GM12878 (cell line): ENCODE measurements around the gene PARVA. TPM values are rescaled to one million over a fixed set of nuclear protein-coding genes. Genes with fewer than 3 reads are reported as not detected.

ENCODE experiments used
- ATAC-seq: fragments of 200-7000 bp; cut with Tn5 transposase; 3 replicates; pipeline ENCODE4 v1.9.1; 2020; ENCODE audit warnings: mild to moderate bottlenecking, moderate library complexity
- BruUV-seq: library from RNA; stranded (reverse); fragments of 400-500 nt; replicated peaks from 2 replicates; lab custom pipeline; 2021; lab: Mats Ljungman, UMichigan
- CTCF ChIA-PET: fragments of 300-600 bp; sonication (Branson Sonifier 250); formaldehyde crosslinking; extraction: SDS; loops from one replicate; lab custom pipeline; 2021; ENCODE audit warnings: inconsistent platforms; lab: Yijun Ruan, JAX
- POLR2A ChIA-PET: fragments of 350-600 bp; formaldehyde crosslinking; extraction: SDS; loops from one replicate; lab custom pipeline; 2021; ENCODE audit warnings: inconsistent platforms; lab: Charles Lee
- RAD21 ChIA-PET: fragments of 300-600 bp; sonication (Branson Sonifier 250); formaldehyde crosslinking; loops from one replicate; lab custom pipeline; 2023; ENCODE audit warnings: antibody characterized with exemption; ENCODE audit not compliant: unreplicated experiment; lab: Charles Lee
- SMC1A ChIA-PET: fragments of 300-600 bp; sonication (Branson Sonifier 250); formaldehyde crosslinking; loops from one replicate; lab custom pipeline; 2023; ENCODE audit not compliant: unreplicated experiment, uncharacterized antibody; lab: Charles Lee
- DNase-seq: peaks from one replicate; pipeline ENCODE4 v3.0.0-alpha.2; 2011; ENCODE audit warnings: low read depth, low spot score
- FAIRE-seq: peaks from 3 replicates; lab custom pipeline; 2011; peaks lifted over from hg19 to GRCh38; lab: Jason Lieb, UNC
- H2AFZ ChIP-seq: 2 replicates; pipeline ENCODE4 v1.6.0; 2011; ENCODE audit warnings: low read depth, low read length, control low read depth; ENCODE audit not compliant: control insufficient read depth
- H3K27ac ChIP-seq: 2 replicates; pipeline ENCODE4 v1.5.1; 2011; ENCODE audit warnings: control low read depth; ENCODE audit not compliant: control insufficient read depth, insufficient read depth
- H3K27me3 ChIP-seq, 2 experiments: replicated peaks in 1 of 2; 2 replicates each; pipeline versions ENCODE4 v1.6.0 to v1.6.1; 2011; ENCODE audit warnings: low read length in 1 of 2; ENCODE audit not compliant: control insufficient read depth in 2 of 2, insufficient read depth in 2 of 2
- H3K36me3 ChIP-seq, 2 experiments: 2 replicates each; pipeline ENCODE4 v1.5.1; 2011; ENCODE audit warnings: low read length in 1 of 2; ENCODE audit not compliant: control insufficient read depth in 2 of 2, insufficient read depth in 2 of 2
- H3K4me1 ChIP-seq: 2 replicates; pipeline ENCODE4 v1.6.1; 2011; ENCODE audit warnings: mild to moderate bottlenecking, low read length, moderate library complexity, mixed read lengths; ENCODE audit not compliant: control insufficient read depth, insufficient read depth
- H3K4me2 ChIP-seq: 2 replicates; pipeline ENCODE4 v1.6.0; 2011; ENCODE audit warnings: control low read depth; ENCODE audit not compliant: control insufficient read depth, insufficient read depth
- H3K4me3 ChIP-seq: fragments of 200-600 bp; sonication (generic); 2 replicates; pipeline ENCODE4 v1.5.1; 2016
- H3K79me2 ChIP-seq: 2 replicates; pipeline ENCODE4 v1.6.0; 2011; ENCODE audit warnings: low read length; ENCODE audit not compliant: control insufficient read depth, insufficient read depth
- H3K9ac ChIP-seq: 2 replicates; pipeline ENCODE4 v1.8.0; 2011; ENCODE audit warnings: low read length, control low read depth, mixed read lengths; ENCODE audit not compliant: control insufficient read depth, insufficient read depth
- H3K9me3 ChIP-seq: replicated peaks from 3 replicates; pipeline ENCODE4 v1.5.1; 2011; ENCODE audit warnings: mild to moderate bottlenecking, low read length; ENCODE audit not compliant: control insufficient read depth, insufficient read depth
- H4K20me1 ChIP-seq: 2 replicates; pipeline ENCODE4 v1.6.0; 2011; ENCODE audit not compliant: control insufficient read depth, insufficient read depth
- BCL3 ChIP-seq: IDR thresholded peaks from 2 replicates; pipeline ENCODE4 v1.6.1; 2011; ENCODE audit warnings: borderline replicate concordance, low read depth, mild to moderate bottlenecking, moderate library complexity, low read length; ENCODE audit not compliant: insufficient read depth, poor library complexity, severe bottlenecking
- BCLAF1 ChIP-seq: fragments of 450-650 bp; IDR thresholded peaks from 2 replicates; pipeline ENCODE4 v1.6.1; 2017; ENCODE audit warnings: antibody characterized with exemption, mild to moderate bottlenecking, moderate library complexity
- BHLHE40 ChIP-seq, 2 experiments: fragments of 450-650 bp in 1 of 2; IDR thresholded peaks; 2 replicates each; pipeline ENCODE4 v1.6.1; 2011 to 2017; ENCODE audit warnings: low read depth in 2 of 2, borderline replicate concordance in 1 of 2, improper control_type of control experiment in 1 of 2, low read length in 1 of 2, mild to moderate bottlenecking in 1 of 2
- BRCA1 ChIP-seq: IDR thresholded peaks from 2 replicates; pipeline ENCODE4 v1.6.1; 2011; ENCODE audit warnings: low read depth, low read length, improper control_type of control experiment
- EGR1 ChIP-seq, 2 experiments: IDR thresholded peaks; 1 replicate in 1 of 2; 2 replicates in 1 of 2; pipeline ENCODE4 v1.6.1; 2011 to 2012; ENCODE audit warnings: low read depth in 2 of 2, low read length in 2 of 2, borderline replicate concordance in 1 of 2, mild to moderate bottlenecking in 1 of 2, moderate library complexity in 1 of 2
- FOXK2 ChIP-seq: fragments of 450-650 bp; IDR thresholded peaks from 2 replicates; pipeline ENCODE4 v1.6.1; 2017; ENCODE audit warnings: mild to moderate bottlenecking, moderate library complexity
- HDGF ChIP-seq: fragments of 450-650 bp; IDR thresholded peaks from 2 replicates; pipeline ENCODE4 v1.6.1; 2016; ENCODE audit warnings: antibody characterized with exemption
- KAT2A ChIP-seq: conservative IDR thresholded peaks from 2 replicates; pipeline ENCODE4 v1.6.1; 2011; ENCODE audit warnings: low read depth, low read length; ENCODE audit not compliant: control insufficient read depth
- POLR2AphosphoS5 ChIP-seq: IDR thresholded peaks from 2 replicates; pipeline ENCODE4 v1.6.1; 2011; ENCODE audit warnings: mild to moderate bottlenecking, low read length, inconsistent platforms
- RAD51 ChIP-seq: fragments of 450-650 bp; IDR thresholded peaks from 2 replicates; pipeline ENCODE4 v1.6.1; 2016; ENCODE audit warnings: moderate library complexity, mild to moderate bottlenecking, inconsistent platforms
- SP1 ChIP-seq: IDR thresholded peaks from one replicate; pipeline ENCODE4 v1.6.1; 2011; ENCODE audit warnings: low read depth, low read length
- SREBF2 ChIP-seq: IDR thresholded peaks from 2 replicates; pipeline ENCODE4 v1.6.1; 2012; ENCODE audit warnings: mild to moderate bottlenecking, low read length
- TCF7 ChIP-seq: IDR thresholded peaks from 2 replicates; pipeline ENCODE4 v1.6.1; 2014; ENCODE audit warnings: antibody characterized with exemption, borderline replicate concordance
- ZNF274 ChIP-seq: IDR thresholded peaks from one replicate; pipeline ENCODE4 v1.8.0; 2011; ENCODE audit not compliant: insufficient read length, insufficient read depth
- WGBS: methylation state at CpG from one replicate; pipeline ENCODE4 v1.1.6; 2016; ENCODE audit warnings: low lambda C conversion rate; ENCODE audit not compliant: insufficient replicate concordance, insufficient coverage; ENCODE audit errors: missing lambda C conversion rate; 5-methylcytosine and 5-hydroxymethylcytosine counted together
- in situ Hi-C: fragments of 300-500 bp; cut with MboI; formaldehyde crosslinking; loops from 9 replicates; pipeline ENCODE4 v1.14.3; 2018; ENCODE audit warnings: mixed read lengths
- intact Hi-C: fragments of 100-400 bp; cut with micrococcal nuclease; formaldehyde crosslinking; loops from one replicate; pipeline ENCODE4 v1.14.2; 2022; ENCODE audit not compliant: unreplicated experiment
- polyA plus RNA-seq, 11 experiments: library from polyadenylated mRNA; depleted of rRNA in 4 of 11; unstranded in 6 of 11; stranded (reverse) in 5 of 11; fragments of >200 nt; fragmentation: Nextera tagmentation in 4 of 11; fragmentation: Illumina TruSeq in 1 of 11; extraction: Ambion mirVana in 4 of 11; extraction: Trizol in 1 of 11; gene quantifications; 1 replicate in 1 of 11; 2 replicates in 10 of 11; pipeline versions ENCODE4 v1.2.1 to v1.2.3, GENCODE V29; 2011 to 2016; ENCODE audit warnings: inconsistent platforms in 2 of 11, missing spikeins in 2 of 11, low read depth in 1 of 11
- total RNA-seq, 4 experiments: library from RNA; depleted of rRNA in 3 of 4; stranded (reverse); fragments of >200 nt in 3 of 4; fragmentation: Illumina TruSeq in 1 of 4; extraction: Trizol in 1 of 4; gene quantifications; 2 replicates each; pipeline versions ENCODE4 v1.2.1 to v1.2.3, GENCODE V29; 2013 to 2021

PARVA gene
- total and polyA plus RNA-seq, 10 of the 15 experiments (the other 5 are each of a cell fraction or from before 2014, with no cell fraction given) = 0.01 to 0.44 (median 0.03) TPM; not detected in 7

DNA sequence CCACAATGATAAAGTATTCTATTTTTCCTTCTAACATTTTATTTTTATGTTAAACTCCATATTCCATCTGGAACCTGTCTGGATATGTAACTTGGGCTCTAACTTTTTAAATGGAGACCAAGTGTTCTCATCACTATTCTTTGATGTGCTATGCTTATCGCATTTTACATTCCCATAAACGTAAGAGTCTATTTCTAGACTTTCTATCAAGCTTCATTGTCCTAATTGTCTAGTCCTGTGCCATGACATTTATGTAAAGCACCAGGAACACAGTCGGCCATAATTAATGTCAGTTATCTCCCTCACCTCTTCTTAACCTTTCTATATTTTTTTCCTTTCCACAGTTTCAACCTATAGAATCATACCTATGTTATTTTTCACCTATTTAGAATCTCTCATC lies 183.0 kb downstream of the PARVA start:
- RAD21 ChIA-PET = no interaction called here
- Histone ChIP-seq H3K4me3 (no peak overlapping the region), H2AFZ (no peak overlapping the region), H3K79me2 (no peaks in the 10 kb centered on the region), H3K27ac (no peak overlapping the region), H4K20me1 (no peaks in the 10 kb centered on the region), H3K4me1 (no peaks in the 10 kb centered on the region), H3K9ac (no peak overlapping the region), H3K4me2 (no peak overlapping the region), H3K9me3 (no peaks in the 10 kb centered on the region), H3K36me3 (no peaks in the 10 kb centered on the region), H3K27me3 (no peaks in the 10 kb centered on the region)
- CTCF ChIA-PET = interaction anchor here (0.6 to 0.8 kb wide), 3 partner anchors 27 to 592 kb away, joined by 3 read pairs; no protein-coding TSS in a partner anchor
- WGBS = 23% methylated on average over 3 of the region's 3 CpGs
- POLR2A ChIA-PET = no interaction called here
- intact Hi-C loops (no loop called here), in situ Hi-C loops (no loop called here)
- FAIRE-seq (no peak), ATAC-seq (no peak), DNase-seq (no peak)
- TF ChIP-seq KAT2A = no peak
- no peak for TF ChIP-seq BCL3
- TF ChIP-seq BRCA1 = no peak
- no peak for TF ChIP-seq FOXK2
- TF ChIP-seq BHLHE40 (IDR thresholded peaks at IDR 0.05; ENCODE audit: borderline replicate concordance in 1 of 2, low read depth in 2 of 2, low read length in 1 of 2) = no peak
- TF ChIP-seq TCF7 = no peak
- no peak for TF ChIP-seq HDGF
- no peak for TF ChIP-seq SREBF2
- TF ChIP-seq POLR2AphosphoS5 = no peak
- no peak for TF ChIP-seq RAD51
- no peak for TF ChIP-seq ZNF274
- TF ChIP-seq EGR1 (IDR thresholded peaks at IDR 0.05; ENCODE audit: borderline replicate concordance in 1 of 2, low read depth in 2 of 2, low read length in 2 of 2) = no peak
- TF ChIP-seq SP1 = no peak
- TF ChIP-seq BCLAF1 = no peak
- no TSS peak for BruUV-seq
- SMC1A ChIA-PET = no interaction called here
